GM12891 (cell line): ENCODE results near the gene SLAIN2.
A peak's percentile ranks its signal among the peaks of the same experiment; 100 is the strongest.

ENCODE experiments used
- DNase-seq: peaks from one replicate; pipeline ENCODE4 v3.0.0; 2011; ENCODE audit warnings: low spot score; ENCODE audit not compliant: insufficient read length
- FAIRE-seq: peaks from 2 replicates; lab custom pipeline; 2011; peaks lifted over from hg19 to GRCh38; lab: Jason Lieb, UNC
- PAX5 ChIP-seq: IDR thresholded peaks from 2 replicates; pipeline ENCODE4 v1.6.1; 2011; ENCODE audit warnings: low read length, moderate library complexity, mild to moderate bottlenecking; ENCODE audit not compliant: insufficient read depth, severe bottlenecking
- POLR2A ChIP-seq: IDR thresholded peaks from 2 replicates; pipeline ENCODE4 v1.6.1; 2011; ENCODE audit warnings: low read depth, low read length, control low read depth
- POLR2AphosphoS5 ChIP-seq: IDR thresholded peaks from 2 replicates; pipeline ENCODE4 v1.6.1; 2011; ENCODE audit warnings: low read depth, low read length, control low read depth
- POU2F2 ChIP-seq: IDR thresholded peaks from 2 replicates; pipeline ENCODE4 v1.6.1; 2011; ENCODE audit warnings: low read depth, mild to moderate bottlenecking, control low read depth, low read length, moderate library complexity
- SPI1 ChIP-seq: IDR thresholded peaks from 2 replicates; pipeline ENCODE4 v1.6.1; 2011; ENCODE audit warnings: low read depth, low read length, control low read depth
- TAF1 ChIP-seq: IDR thresholded peaks from 2 replicates; pipeline ENCODE4 v1.6.1; 2011; ENCODE audit warnings: low read depth, low read length, control low read depth

Gene SLAIN2

GRCh38 chr4:48333587-48333986, 7.7 kb upstream of the SLAIN2 start:
- DNase-seq, result no peak

GRCh38 chr4:48334236-48334635, 7.1 kb upstream of the SLAIN2 start:
- no peak for TF ChIP-seq POLR2A
- TF ChIP-seq POU2F2, result no peak
- FAIRE-seq (no peak), DNase-seq (no peak)

More at GRCh38 chr4:48333587-48333986, 7.7 kb upstream of the SLAIN2 start:
- TF ChIP-seq PAX5, result no peak
- no peak for TF ChIP-seq POLR2AphosphoS5
- no peak for FAIRE-seq

GRCh38 chr4:48334900-48335384, 6.4 kb upstream of the SLAIN2 start:
- DNase-seq, result no peak
- TF ChIP-seq POLR2AphosphoS5 (no peak), POLR2A (no peak), TAF1 (no peak), PAX5 (no peak), SPI1 (no peak), POU2F2 (no peak)
- no peak for FAIRE-seq

- TF ChIP-seq PAX5 (no peak), TAF1 (no peak), SPI1 (no peak), POU2F2 (no peak), POLR2AphosphoS5 (no peak), POLR2A (no peak)
- FAIRE-seq (no peak), DNase-seq (no peak)
Measured at GRCh38 chr4:48336146-48336870, 5.0 kb upstream of the SLAIN2 start.

- DNase-seq, result no peak
- TF ChIP-seq SPI1 (no peak), POLR2AphosphoS5 (no peak), TAF1 (no peak), POLR2A (no peak), PAX5 (no peak), POU2F2 (no peak)
- FAIRE-seq, result no peak
Measured at GRCh38 chr4:48337731-48338130, 3.6 kb upstream of the SLAIN2 start.

- FAIRE-seq (no peak), DNase-seq (no peak)
- TF ChIP-seq TAF1 (no peak), PAX5 (no peak), POLR2A (no peak), POU2F2 (no peak), SPI1 (no peak), POLR2AphosphoS5 (no peak)
Measured at GRCh38 chr4:48339642-48340041, 1.7 kb upstream of the SLAIN2 start.

- no peak for DNase-seq
- FAIRE-seq, result peak; percentile 74
- peak; percentile 30; the same call in 1 of the 2 replicates for TF ChIP-seq SPI1
- no peak for TF ChIP-seq POLR2A
Measured at GRCh38 chr4:48340276-48340964, 909 bp upstream of the SLAIN2 start.

- TF ChIP-seq POU2F2 (no peak), POLR2A (no peak), TAF1 (no peak), POLR2AphosphoS5 (no peak), SPI1 (no peak)
- peak; percentile 16 for DNase-seq
- peak; percentile 23 for FAIRE-seq
Measured at GRCh38 chr4:48341776-48342605, 662 bp downstream of the SLAIN2 start.

GRCh38 chr4:48342606-48342880, 1.2 kb downstream of the SLAIN2 start:
- FAIRE-seq (no peak), DNase-seq (no peak)
- TF ChIP-seq POLR2AphosphoS5 (no peak), PAX5 (no peak), TAF1 (no peak), SPI1 (no peak), POU2F2 (no peak), POLR2A (no peak)
